Heart right ventricle (tissue), 16 donors: Measurements from ENCODE around the gene TRPM3. TPM values are rescaled to one million over a fixed set of nuclear protein-coding genes. Genes with fewer than 3 reads are reported as not detected.
A peak's percentile ranks its signal among the peaks of the same experiment; 100 is the strongest.

Experiments
- ATAC-seq, 8 donors: fragments of 200-7000 bp; cut with Tn5 transposase; one replicate each; pipeline ENCODE4 v1.9.1; 2020; ENCODE audit warnings: mild to moderate bottlenecking in 8 of 8, moderate library complexity in 8 of 8, moderate number of reproducible peaks in 1 of 8
- DNase-seq, 2 donors: peaks; one replicate each; pipeline ENCODE4 v3.0.0-alpha.2; 2020
- H3K27ac ChIP-seq, 10 donors: fragments of 200-600 bp; sonication (generic) in 2 of 10; one replicate each; pipeline versions ENCODE4 v1.5.0 to v1.8.0; 2020 to 2022; ENCODE audit warnings: mild to moderate bottlenecking in 3 of 10
- H3K27me3 ChIP-seq, 7 donors: fragments of 200-600 bp; one replicate each; pipeline ENCODE4 v1.8.0; 2021 to 2022; ENCODE audit warnings: mild to moderate bottlenecking in 2 of 7
- H3K36me3 ChIP-seq, 9 donors: fragments of 200-600 bp; sonication (generic) in 1 of 9; one replicate each; pipeline versions ENCODE4 v1.5.0 to v1.8.0; 2020 to 2022; ENCODE audit warnings: mild to moderate bottlenecking in 2 of 9
- H3K4me1 ChIP-seq, 9 donors: fragments of 200-600 bp; sonication (generic) in 1 of 9; one replicate each; pipeline versions ENCODE4 v1.5.0 to v1.8.0; 2020 to 2022; ENCODE audit warnings: mild to moderate bottlenecking in 4 of 9
- H3K4me3 ChIP-seq, 10 donors: fragments of 200-600 bp; sonication (generic) in 2 of 10; one replicate each; pipeline versions ENCODE4 v1.5.0 to v1.8.0; 2020 to 2022; ENCODE audit warnings: mild to moderate bottlenecking in 7 of 10, moderate library complexity in 2 of 10
- H3K9me3 ChIP-seq, 11 donors: fragments of 200-600 bp in 10 of 11; sonication (generic) in 2 of 11; one replicate each; pipeline versions ENCODE4 v1.5.0 to v1.8.0; 2013 to 2022; ENCODE audit warnings: mild to moderate bottlenecking in 2 of 11, control low read depth in 1 of 11, moderate library complexity in 1 of 11
- WGBS, 2 donors: extraction: QIAGEN DNeasy Blood & Tissue Kit; methylation state at CpG; one replicate each; pipeline ENCODE4 v1.1.7; 2013; ENCODE audit warnings: inconsistent platforms in 1 of 2; 5-methylcytosine and 5-hydroxymethylcytosine counted together
- intact Hi-C, 10 donors: fragments of 100-400 bp; cut with DNase I; formaldehyde crosslinking; loops; one replicate each; pipeline versions ENCODE4 v1.11.1 to v1.14.2; 2022
- polyA plus RNA-seq, 2 donors: library from polyadenylated mRNA; stranded (reverse); fragments of 200-250 nt; gene quantifications; one replicate each; pipeline ENCODE4 v1.2.3, GENCODE V29; 2013
- total RNA-seq, 10 donors: library from RNA; stranded (reverse); fragmentation: NEBNext Ultra II Directional in 3 of 10; extraction: Animal tissue kit (Norgen Biotek cat#: 25700) in 3 of 10; gene quantifications; one replicate each; pipeline versions ENCODE4 v1.2.1 to v1.2.4, GENCODE V29; 2021 to 2023
- TF ChIP-seq, protein P1 (sequence below), 9 donors: fragments of 200-600 bp; sonication (generic) in 2 of 9; IDR thresholded peaks; one replicate each; pipeline versions ENCODE4 v1.5.0 to v1.8.0; 2021 to 2022; ENCODE audit warnings: antibody characterized with exemption in 9 of 9, mild to moderate bottlenecking in 5 of 9, moderate library complexity in 1 of 9
- donor health status: Arrhythmogenic right ventricular cardiomyopathy.
- donor health status: ischemic (EF 13 %, LVEDD 7.1; RV severe dilation, severe dysfunction).
- donor health status: healthy with polysubstance abuse.
- donor health status: DM: no; HTN: yes; CAD: no.
- donor health status: DM: no; HTN: no; CAD: no.
- donor health status: ischemic (EF 25% LVEDD 6.9; RV normal size, moderate dysfunction).
- donor health status: ischemic (EF 25% LVEDD 5.7; RV mildly dilated, moderate dysfunction).
- donor health status: healthy.
- donor health status: DM: yes; HTN: yes; CAD: no.
- donor health status: Ischemic cardiomyopathy.
- donor health status: ischemic (EF 35%, LVEDD 5.7; RV mildly dilated, moderate dysfunction).
- donor health status: nonischemic (EF 11% LVEDD 7.7; RV severe dilation, severe dysfunction).
- donor health status: DM: yes; HTN: yes; CAD: no.
- donor health status: PGD.
- donor health status: ischemic (EF 29% LVEDD 5.4; RV normal size, mild dysfunction).
- donor health status: nonischemic (EF 23%, LVEDD 6.1; RV moderate dilation, normal function).

Gene TRPM3
- total and polyA plus RNA-seq, 12 donors: 0.05 to 1.3 (median 0.16) TPM; not detected in 1

DNA sequence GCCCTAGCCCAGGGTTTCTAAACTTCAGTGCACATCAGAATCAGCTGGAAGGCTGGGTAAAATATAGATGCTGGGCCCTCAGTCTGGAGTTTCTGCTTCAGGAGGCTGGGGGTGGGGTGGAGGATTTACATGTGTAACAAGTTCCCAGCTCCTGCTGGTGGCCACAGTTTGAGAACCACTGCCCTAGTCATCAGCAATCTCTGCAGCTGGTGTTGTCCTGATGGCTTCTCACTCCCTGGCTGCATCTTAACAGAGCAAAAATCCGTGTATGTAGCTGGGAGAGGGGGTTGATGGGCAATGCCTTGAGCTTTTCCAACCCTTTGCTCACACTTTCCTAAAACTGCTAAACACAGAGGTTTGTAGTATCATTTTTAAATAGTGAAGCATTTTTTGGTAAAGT, 520.9 kb downstream of the TRPM3 start:
- Histone ChIP-seq H3K27ac (peak overlapping the region; percentile 80 to 94 (median 88)), H3K27me3 (no peaks in the 10 kb centered on the region), H3K4me1 (peaks cover 6 to 32% (median 29%) of the 10 kb centered on the region in 9 donors), H3K9me3 (no peaks in the 10 kb centered on the region), H3K36me3 (no peaks in the 10 kb centered on the region), H3K4me3 (peak overlapping the region in 3 of 10 donors; percentile 32 to 36 (median 34))
- TF ChIP-seq, protein P1, sequence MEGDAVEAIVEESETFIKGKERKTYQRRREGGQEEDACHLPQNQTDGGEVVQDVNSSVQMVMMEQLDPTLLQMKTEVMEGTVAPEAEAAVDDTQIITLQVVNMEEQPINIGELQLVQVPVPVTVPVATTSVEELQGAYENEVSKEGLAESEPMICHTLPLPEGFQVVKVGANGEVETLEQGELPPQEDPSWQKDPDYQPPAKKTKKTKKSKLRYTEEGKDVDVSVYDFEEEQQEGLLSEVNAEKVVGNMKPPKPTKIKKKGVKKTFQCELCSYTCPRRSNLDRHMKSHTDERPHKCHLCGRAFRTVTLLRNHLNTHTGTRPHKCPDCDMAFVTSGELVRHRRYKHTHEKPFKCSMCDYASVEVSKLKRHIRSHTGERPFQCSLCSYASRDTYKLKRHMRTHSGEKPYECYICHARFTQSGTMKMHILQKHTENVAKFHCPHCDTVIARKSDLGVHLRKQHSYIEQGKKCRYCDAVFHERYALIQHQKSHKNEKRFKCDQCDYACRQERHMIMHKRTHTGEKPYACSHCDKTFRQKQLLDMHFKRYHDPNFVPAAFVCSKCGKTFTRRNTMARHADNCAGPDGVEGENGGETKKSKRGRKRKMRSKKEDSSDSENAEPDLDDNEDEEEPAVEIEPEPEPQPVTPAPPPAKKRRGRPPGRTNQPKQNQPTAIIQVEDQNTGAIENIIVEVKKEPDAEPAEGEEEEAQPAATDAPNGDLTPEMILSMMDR (IDR thresholded peaks at IDR 0.05): no peak
- 19 to 30% methylated on average over 1 of the region's 1 CpG for WGBS, 2 donors
- DNase-seq (peak in 1 of 2 donors; percentile 48), ATAC-seq (peak in 5 of 8 donors; percentile 3 to 30 (median 10))
- intact Hi-C loops: loop anchor here (2.0 to 10.0 kb wide), 15 partner anchors 116 to 628 kb away; partner anchors contain the start of genes KLF9 (in 4 of the 10) and SMC5 (in 2 of the 10)

DNA sequence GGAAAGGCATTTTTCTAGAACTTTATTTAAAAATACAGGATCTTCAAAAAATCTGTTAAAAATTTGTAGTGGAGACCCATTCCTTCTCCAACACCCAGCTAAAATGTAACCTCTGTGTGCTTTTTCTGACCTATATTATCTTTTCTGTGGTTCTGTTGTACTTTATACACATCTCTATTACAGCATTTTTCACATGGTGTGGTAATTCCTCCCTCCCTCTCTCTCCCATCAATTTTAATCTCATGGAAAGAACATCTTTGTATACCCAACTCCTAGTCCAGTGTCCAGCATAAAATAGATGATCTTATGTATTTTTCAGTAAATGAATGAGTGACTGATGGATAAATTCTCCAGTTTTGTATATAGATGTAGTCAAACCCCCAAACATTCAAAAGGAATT, 523.5 kb downstream of the TRPM3 start:
- no peak overlapping the region for H3K27ac ChIP-seq
- ATAC-seq: no peak
- intact Hi-C loops: loop anchor here in 2 of 10 donors (5.0 to 10.0 kb wide), 2 partner anchors 106 to 113 kb away; no protein-coding TSS in a partner anchor

DNA sequence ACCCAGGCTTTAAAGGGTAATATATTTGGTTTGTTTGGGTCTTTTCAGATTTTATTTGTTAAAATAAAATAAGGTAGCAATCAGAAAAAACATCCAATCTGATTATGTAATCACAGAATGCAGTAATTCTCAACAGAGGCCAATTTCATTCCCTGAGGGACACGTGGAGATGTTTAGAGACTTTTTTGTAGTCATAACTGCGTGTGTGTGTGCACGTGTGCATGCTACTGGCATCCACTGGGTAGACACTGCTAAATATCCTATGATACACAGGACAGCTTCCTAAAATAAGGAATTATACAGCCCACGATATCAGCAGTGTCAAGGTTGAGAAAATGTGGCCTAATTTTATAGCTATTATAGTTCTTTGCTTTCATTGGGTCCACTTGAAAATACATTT, 526.2 kb downstream of the TRPM3 start:
- peak overlapping the region in 5 of 10 donors; percentile 3 to 62 (median 32) for H3K27ac ChIP-seq
- WGBS, 2 donors: 67 to 72% methylated on average over 4 of the region's 4 CpGs
- H3K36me3 ChIP-seq: no peaks in the 10 kb centered on the region
- no peaks in the 10 kb centered on the region for H3K27me3 ChIP-seq
- no peak overlapping the region for H3K4me3 ChIP-seq
- TF ChIP-seq, protein P1 (IDR thresholded peaks at IDR 0.05): no peak
- H3K9me3 ChIP-seq: no peaks in the 10 kb centered on the region
- intact Hi-C loops: loop anchor here in 2 of 10 donors (5.0 to 10.0 kb wide), 2 partner anchors 103 to 110 kb away; no protein-coding TSS in a partner anchor
- DNase-seq: no peak
- peaks cover 0 to 29% (median 11%) of the 10 kb centered on the region in 9 donors for H3K4me1 ChIP-seq
- ATAC-seq: peak in 1 of 8 donors; percentile 26

More for the DNA sequence above, 523.5 kb downstream of the TRPM3 start:
- Histone ChIP-seq H3K27me3 (no peaks in the 10 kb centered on the region), H3K36me3 (no peaks in the 10 kb centered on the region), H3K4me3 (no peak overlapping the region), H3K4me1 (peaks cover 6 to 47% (median 29%) of the 10 kb centered on the region in 9 donors), H3K9me3 (no peaks in the 10 kb centered on the region)
- no peak for DNase-seq
- TF ChIP-seq, protein P1 (IDR thresholded peaks at IDR 0.05): no peak

DNA sequence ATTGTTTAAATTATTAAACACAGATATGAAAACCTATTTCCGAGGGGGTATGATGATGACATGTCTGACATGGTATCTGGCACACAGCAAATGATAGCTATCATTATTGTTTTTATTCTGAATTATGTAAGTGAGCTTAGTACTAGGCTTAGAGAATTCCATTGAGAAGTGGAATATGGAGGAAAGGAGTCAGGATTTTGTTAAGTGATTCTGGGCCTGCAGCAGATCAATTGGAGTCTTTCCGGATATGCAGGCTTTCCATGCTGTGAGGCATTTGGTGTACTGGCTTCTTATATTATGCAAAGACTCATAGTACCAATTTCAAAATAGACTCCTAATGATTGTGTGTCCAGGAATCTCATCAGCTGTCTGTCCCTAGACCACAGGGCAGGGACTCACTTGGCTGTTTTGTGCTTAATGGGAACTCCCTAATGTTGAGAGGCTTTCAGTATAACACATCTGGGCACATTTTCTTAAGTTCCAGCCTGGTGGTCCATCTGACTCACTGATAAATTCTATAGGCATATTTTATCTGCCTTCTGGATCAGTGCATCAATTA, 527.0 kb downstream of the TRPM3 start:
- 80 to 86% methylated on average over 2 of the region's 2 CpGs for WGBS, 2 donors
- ATAC-seq: no peak
- Histone ChIP-seq H3K27ac (peak overlapping the region in 4 of 10 donors; percentile 6 to 62 (median 34)), H3K4me3 (no peak overlapping the region), H3K27me3 (no peaks in the 10 kb centered on the region), H3K4me1 (peaks cover 0 to 33% (median 14%) of the 10 kb centered on the region in 9 donors), H3K9me3 (no peaks in the 10 kb centered on the region), H3K36me3 (no peaks in the 10 kb centered on the region)
- DNase-seq: no peak
- TF ChIP-seq, protein P1 (IDR thresholded peaks at IDR 0.05): no peak
- intact Hi-C loops: loop anchor here in 1 of 10 donors (10.0 kb wide), 1 partner anchor 110 kb away; no protein-coding TSS in a partner anchor
